ENCODE data around the gene DIABLO. TPM values are rescaled to one million over a fixed set of nuclear protein-coding genes. Genes with fewer than 3 reads are reported as not detected.

Gene DIABLO
- total and polyA plus RNA-seq, 2 donors (not counting 1 experiment from before 2014, with no cell fraction given), result 59.6 to 60.6 TPM

DNA sequence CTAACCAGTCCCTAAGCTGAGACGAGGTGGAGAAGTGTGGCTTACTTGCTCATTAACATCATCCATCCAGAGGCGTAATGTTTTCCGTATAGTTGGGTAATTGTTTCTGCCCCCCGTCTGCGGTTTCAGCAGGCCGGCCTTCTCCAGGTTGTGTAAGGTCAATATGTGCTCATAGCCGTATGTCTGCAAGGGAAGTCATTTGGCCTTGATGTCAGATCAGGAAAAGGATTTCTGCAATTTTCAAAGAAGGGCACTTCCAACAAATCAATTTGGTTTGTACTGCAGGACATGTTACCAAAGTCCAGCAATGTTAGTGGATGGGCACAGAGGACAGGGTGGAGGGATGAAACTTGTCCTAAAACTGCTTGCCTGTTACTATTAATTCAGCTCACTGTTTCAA is 9.9 kb upstream of the DIABLO start:
- H3K4me3 ChIP-seq (replicated peaks in 1 of 4; ENCODE audit: control extremely low read depth in 1 of 4, insufficient read depth in 1 of 4, low read depth in 3 of 4, low read length in 4 of 4), result no peak overlapping the region
- H4K20me1 ChIP-seq (ENCODE audit: control insufficient read depth, extremely low read depth, insufficient read depth, low read length), result no peaks in the 10 kb centered on the region
- no peaks in the 10 kb centered on the region for H3K9me3 ChIP-seq (ENCODE audit: control insufficient read depth, insufficient read depth, low read depth, low read length)
- TF ChIP-seq, protein P1, sequence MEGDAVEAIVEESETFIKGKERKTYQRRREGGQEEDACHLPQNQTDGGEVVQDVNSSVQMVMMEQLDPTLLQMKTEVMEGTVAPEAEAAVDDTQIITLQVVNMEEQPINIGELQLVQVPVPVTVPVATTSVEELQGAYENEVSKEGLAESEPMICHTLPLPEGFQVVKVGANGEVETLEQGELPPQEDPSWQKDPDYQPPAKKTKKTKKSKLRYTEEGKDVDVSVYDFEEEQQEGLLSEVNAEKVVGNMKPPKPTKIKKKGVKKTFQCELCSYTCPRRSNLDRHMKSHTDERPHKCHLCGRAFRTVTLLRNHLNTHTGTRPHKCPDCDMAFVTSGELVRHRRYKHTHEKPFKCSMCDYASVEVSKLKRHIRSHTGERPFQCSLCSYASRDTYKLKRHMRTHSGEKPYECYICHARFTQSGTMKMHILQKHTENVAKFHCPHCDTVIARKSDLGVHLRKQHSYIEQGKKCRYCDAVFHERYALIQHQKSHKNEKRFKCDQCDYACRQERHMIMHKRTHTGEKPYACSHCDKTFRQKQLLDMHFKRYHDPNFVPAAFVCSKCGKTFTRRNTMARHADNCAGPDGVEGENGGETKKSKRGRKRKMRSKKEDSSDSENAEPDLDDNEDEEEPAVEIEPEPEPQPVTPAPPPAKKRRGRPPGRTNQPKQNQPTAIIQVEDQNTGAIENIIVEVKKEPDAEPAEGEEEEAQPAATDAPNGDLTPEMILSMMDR (conservative IDR thresholded peaks at IDR 0.05 in 1 of 2, IDR thresholded peaks at IDR 0.05 in 1 of 2; ENCODE audit: low read depth in 1 of 2, low read length in 2 of 2), result no peak
- TF ChIP-seq EZH2 (IDR thresholded peaks at IDR 0.05; ENCODE audit: low read length, missing control alignments), result no peak
- H2AFZ ChIP-seq (ENCODE audit: low read length), result no peak overlapping the region
- no peak overlapping the region for H3K4me2 ChIP-seq (ENCODE audit: extremely low read depth, insufficient read depth, low read length)
- no peaks in the 10 kb centered on the region for H3K4me1 ChIP-seq (ENCODE audit: control insufficient read depth, extremely low read depth, insufficient read depth, low read length)
- no peak overlapping the region for H3K27ac ChIP-seq (ENCODE audit: insufficient read depth, low read length)
- H3K9ac ChIP-seq (ENCODE audit: insufficient read depth, low read length), result no peak overlapping the region
- peaks cover 4% of the 10 kb centered on the region for H3K36me3 ChIP-seq (ENCODE audit: control insufficient read depth, insufficient read depth, low read length)
- no peak for DNase-seq (ENCODE audit: low read depth in 2 of 2)
- H3K27me3 ChIP-seq (ENCODE audit: control insufficient read depth, insufficient read depth, low read length), result no peaks in the 10 kb centered on the region
- no peaks in the 10 kb centered on the region for H3K79me2 ChIP-seq (ENCODE audit: control insufficient read depth, insufficient read depth, low read length)

DNA sequence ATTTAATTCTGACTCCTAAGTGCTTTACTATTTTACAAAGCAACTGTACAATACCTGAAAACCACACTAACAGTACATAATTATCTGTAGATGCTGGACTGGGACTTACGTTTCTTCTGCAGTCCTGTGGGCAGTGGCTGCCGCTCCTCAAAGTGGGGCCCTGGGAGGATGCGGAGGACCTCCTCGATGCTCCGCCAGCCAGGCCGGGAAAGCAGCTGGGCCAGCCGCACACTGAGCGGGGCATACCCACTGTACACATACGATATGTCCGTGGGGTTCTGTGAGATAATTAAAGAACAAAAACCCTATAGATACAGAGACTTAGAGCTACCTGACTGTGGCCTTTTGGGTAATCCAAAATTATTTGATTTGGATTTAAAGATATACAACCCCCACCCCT is 6.8 kb upstream of the DIABLO start:
- H3K4me1 ChIP-seq (ENCODE audit: control insufficient read depth, extremely low read depth, insufficient read depth, low read length), result no peaks in the 10 kb centered on the region
- no peak overlapping the region for H3K4me3 ChIP-seq (replicated peaks in 1 of 4; ENCODE audit: control extremely low read depth in 1 of 4, insufficient read depth in 1 of 4, low read depth in 3 of 4, low read length in 4 of 4)
- no peak overlapping the region for H3K9ac ChIP-seq (ENCODE audit: insufficient read depth, low read length)
- no peak overlapping the region for H2AFZ ChIP-seq (ENCODE audit: low read length)
- DNase-seq (ENCODE audit: low read depth in 2 of 2), result no peak
- H3K27me3 ChIP-seq (ENCODE audit: control insufficient read depth, insufficient read depth, low read length), result no peaks in the 10 kb centered on the region
- H3K4me2 ChIP-seq (ENCODE audit: extremely low read depth, insufficient read depth, low read length), result no peak overlapping the region
- no peaks in the 10 kb centered on the region for H3K79me2 ChIP-seq (ENCODE audit: control insufficient read depth, insufficient read depth, low read length)
- TF ChIP-seq, protein P1 (conservative IDR thresholded peaks at IDR 0.05 in 1 of 2, IDR thresholded peaks at IDR 0.05 in 1 of 2; ENCODE audit: low read depth in 1 of 2, low read length in 2 of 2), result no peak
- TF ChIP-seq EZH2 (IDR thresholded peaks at IDR 0.05; ENCODE audit: low read length, missing control alignments), result no peak
- no peak overlapping the region for H3K27ac ChIP-seq (ENCODE audit: insufficient read depth, low read length)
- peaks cover 4% of the 10 kb centered on the region for H3K36me3 ChIP-seq (ENCODE audit: control insufficient read depth, insufficient read depth, low read length)
- no peaks in the 10 kb centered on the region for H3K9me3 ChIP-seq (ENCODE audit: control insufficient read depth, insufficient read depth, low read depth, low read length)
- H4K20me1 ChIP-seq (ENCODE audit: control insufficient read depth, extremely low read depth, insufficient read depth, low read length), result no peaks in the 10 kb centered on the region

DNA sequence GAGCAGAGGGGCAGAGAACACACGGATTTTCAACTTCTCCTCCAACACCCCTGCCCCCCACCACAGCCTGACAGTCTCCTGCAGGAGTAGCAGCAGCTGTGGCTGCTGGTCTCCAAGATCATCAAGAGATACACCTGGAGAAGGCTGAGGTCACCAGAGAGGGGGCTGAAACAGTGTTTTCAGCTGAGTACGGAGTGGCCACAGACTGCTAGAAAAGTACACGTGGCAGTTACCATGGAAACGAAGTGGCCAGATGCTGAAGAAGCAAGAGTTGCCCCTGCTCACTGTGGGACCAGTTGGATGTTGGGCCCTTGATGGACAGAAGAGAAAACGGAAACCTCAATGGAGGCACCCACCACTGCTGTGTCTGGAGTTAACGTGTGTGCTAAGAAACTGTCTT is 4.9 kb upstream of the DIABLO start:
- Histone ChIP-seq H3K27me3 (ENCODE audit: control insufficient read depth, insufficient read depth, low read length) (no peaks in the 10 kb centered on the region), H3K9me3 (ENCODE audit: control insufficient read depth, insufficient read depth, low read depth, low read length) (no peaks in the 10 kb centered on the region), H3K79me2 (ENCODE audit: control insufficient read depth, insufficient read depth, low read length) (no peaks in the 10 kb centered on the region), H3K9ac (ENCODE audit: insufficient read depth, low read length) (no peak overlapping the region), H3K27ac (ENCODE audit: insufficient read depth, low read length) (no peak overlapping the region), H3K4me1 (ENCODE audit: control insufficient read depth, extremely low read depth, insufficient read depth, low read length) (peaks cover 7% of the 10 kb centered on the region), H2AFZ (ENCODE audit: low read length) (no peak overlapping the region), H4K20me1 (ENCODE audit: control insufficient read depth, extremely low read depth, insufficient read depth, low read length) (no peaks in the 10 kb centered on the region), H3K4me3 (replicated peaks in 1 of 4; ENCODE audit: control extremely low read depth in 1 of 4, insufficient read depth in 1 of 4, low read depth in 3 of 4, low read length in 4 of 4) (no peak overlapping the region), H3K4me2 (ENCODE audit: extremely low read depth, insufficient read depth, low read length) (no peak overlapping the region), H3K36me3 (ENCODE audit: control insufficient read depth, insufficient read depth, low read length) (peaks cover 4% of the 10 kb centered on the region)
- no peak for DNase-seq (ENCODE audit: low read depth in 2 of 2)
- no peak for TF ChIP-seq EZH2 (IDR thresholded peaks at IDR 0.05; ENCODE audit: low read length, missing control alignments)
- TF ChIP-seq, protein P1 (conservative IDR thresholded peaks at IDR 0.05 in 1 of 2, IDR thresholded peaks at IDR 0.05 in 1 of 2; ENCODE audit: low read depth in 1 of 2, low read length in 2 of 2), result no peak

All from fibroblast of lung (primary cell).